Osteoblast (primary cell): ENCODE measurements around the gene CEP350. TPM values are rescaled to one million over a fixed set of nuclear protein-coding genes. Genes with fewer than 3 reads are reported as not detected.

Experiments
- DNase-seq: peaks from one replicate; pipeline ENCODE4 v3.0.0; 2011; ENCODE audit warnings: low spot score, mixed read lengths; ENCODE audit not compliant: insufficient read length; ENCODE audit errors: missing footprints
- H2AFZ ChIP-seq: 2 replicates; pipeline ENCODE4 v1.6.0; 2011; ENCODE audit warnings: mild to moderate bottlenecking, low read length
- H3K27ac ChIP-seq: 2 replicates; pipeline ENCODE4 v1.5.1; 2011; ENCODE audit warnings: mild to moderate bottlenecking, low read depth, low read length, moderate library complexity
- H3K27me3 ChIP-seq: 2 replicates; pipeline ENCODE4 v1.6.0; 2012; ENCODE audit warnings: mild to moderate bottlenecking, control low read depth, inconsistent platforms, low read length, moderate library complexity; ENCODE audit not compliant: insufficient read depth
- H3K36me3 ChIP-seq: 2 replicates; pipeline ENCODE4 v1.5.1; 2011; ENCODE audit warnings: mild to moderate bottlenecking, low read length, control low read depth, moderate library complexity; ENCODE audit not compliant: insufficient read depth
- H3K4me1 ChIP-seq: 2 replicates; pipeline ENCODE4 v1.5.1; 2011; ENCODE audit warnings: mild to moderate bottlenecking, low read length, control low read depth, moderate library complexity; ENCODE audit not compliant: insufficient read depth
- H3K4me2 ChIP-seq: 2 replicates; pipeline ENCODE4 v1.6.0; 2011; ENCODE audit warnings: mild to moderate bottlenecking, low read length; ENCODE audit not compliant: insufficient read depth
- H3K4me3 ChIP-seq: fragments of 200-600 bp; sonication (generic); 3 replicates; pipeline ENCODE4 v1.5.1; 2012; ENCODE audit warnings: mild to moderate bottlenecking, low read length, inconsistent platforms; ENCODE audit not compliant: insufficient read depth
- H3K79me2 ChIP-seq: 2 replicates; pipeline ENCODE4 v1.6.0; 2012; ENCODE audit warnings: mild to moderate bottlenecking, low read length, control low read depth, inconsistent platforms; ENCODE audit not compliant: insufficient read depth
- H3K9me3 ChIP-seq: 2 replicates; pipeline ENCODE4 v1.5.1; 2011; ENCODE audit warnings: low read depth, low read length, control low read depth
- H4K20me1 ChIP-seq: 2 replicates; pipeline ENCODE4 v1.6.0; 2012; ENCODE audit warnings: mild to moderate bottlenecking, low read length, control low read depth; ENCODE audit not compliant: insufficient read depth
- total RNA-seq: library from RNA; depleted of rRNA; stranded (reverse); fragments of >200 nt; gene quantifications from 2 replicates; pipeline ENCODE4 v1.2.3, GENCODE V29; 2012
- TF ChIP-seq, protein P1 (sequence below): IDR thresholded peaks from 2 replicates; pipeline ENCODE4 v1.5.1; 2011; ENCODE audit warnings: mild to moderate bottlenecking, low read depth, low read length, moderate library complexity; ENCODE audit errors: extremely low read depth

CEP350 gene
- total RNA-seq, 1 donor = 82.2 TPM

DNA sequence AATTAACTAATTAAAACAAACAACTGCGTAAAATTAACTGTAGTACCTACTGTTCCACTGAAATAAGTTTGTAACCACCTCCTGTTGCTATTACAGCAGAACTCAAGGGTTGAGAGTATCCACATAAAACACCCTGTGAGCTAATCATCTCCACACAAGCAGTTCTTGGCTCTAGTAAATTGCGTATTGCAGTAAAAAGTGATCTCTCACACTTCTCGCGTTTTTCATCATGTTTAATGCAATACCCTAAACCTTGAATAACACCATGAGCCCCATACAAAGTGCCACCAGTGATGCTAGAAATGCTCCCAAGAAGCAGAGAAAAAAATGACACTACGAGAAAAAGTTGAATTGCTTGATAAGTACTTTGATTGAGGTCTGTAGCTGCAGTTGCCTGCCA is 29.3 kb upstream of the CEP350 start:
- Histone ChIP-seq H2AFZ (no peak overlapping the region), H3K9me3 (no peaks in the 10 kb centered on the region), H3K27me3 (no peaks in the 10 kb centered on the region), H3K79me2 (no peaks in the 10 kb centered on the region), H3K4me2 (no peak overlapping the region), H3K4me1 (peaks cover 32% of the 10 kb centered on the region), H3K27ac (no peak overlapping the region), H3K36me3 (no peaks in the 10 kb centered on the region), H3K4me3 (no peak overlapping the region), H4K20me1 (no peaks in the 10 kb centered on the region)
- TF ChIP-seq, protein P1, sequence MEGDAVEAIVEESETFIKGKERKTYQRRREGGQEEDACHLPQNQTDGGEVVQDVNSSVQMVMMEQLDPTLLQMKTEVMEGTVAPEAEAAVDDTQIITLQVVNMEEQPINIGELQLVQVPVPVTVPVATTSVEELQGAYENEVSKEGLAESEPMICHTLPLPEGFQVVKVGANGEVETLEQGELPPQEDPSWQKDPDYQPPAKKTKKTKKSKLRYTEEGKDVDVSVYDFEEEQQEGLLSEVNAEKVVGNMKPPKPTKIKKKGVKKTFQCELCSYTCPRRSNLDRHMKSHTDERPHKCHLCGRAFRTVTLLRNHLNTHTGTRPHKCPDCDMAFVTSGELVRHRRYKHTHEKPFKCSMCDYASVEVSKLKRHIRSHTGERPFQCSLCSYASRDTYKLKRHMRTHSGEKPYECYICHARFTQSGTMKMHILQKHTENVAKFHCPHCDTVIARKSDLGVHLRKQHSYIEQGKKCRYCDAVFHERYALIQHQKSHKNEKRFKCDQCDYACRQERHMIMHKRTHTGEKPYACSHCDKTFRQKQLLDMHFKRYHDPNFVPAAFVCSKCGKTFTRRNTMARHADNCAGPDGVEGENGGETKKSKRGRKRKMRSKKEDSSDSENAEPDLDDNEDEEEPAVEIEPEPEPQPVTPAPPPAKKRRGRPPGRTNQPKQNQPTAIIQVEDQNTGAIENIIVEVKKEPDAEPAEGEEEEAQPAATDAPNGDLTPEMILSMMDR = no peak
- DNase-seq = no peak

DNA sequence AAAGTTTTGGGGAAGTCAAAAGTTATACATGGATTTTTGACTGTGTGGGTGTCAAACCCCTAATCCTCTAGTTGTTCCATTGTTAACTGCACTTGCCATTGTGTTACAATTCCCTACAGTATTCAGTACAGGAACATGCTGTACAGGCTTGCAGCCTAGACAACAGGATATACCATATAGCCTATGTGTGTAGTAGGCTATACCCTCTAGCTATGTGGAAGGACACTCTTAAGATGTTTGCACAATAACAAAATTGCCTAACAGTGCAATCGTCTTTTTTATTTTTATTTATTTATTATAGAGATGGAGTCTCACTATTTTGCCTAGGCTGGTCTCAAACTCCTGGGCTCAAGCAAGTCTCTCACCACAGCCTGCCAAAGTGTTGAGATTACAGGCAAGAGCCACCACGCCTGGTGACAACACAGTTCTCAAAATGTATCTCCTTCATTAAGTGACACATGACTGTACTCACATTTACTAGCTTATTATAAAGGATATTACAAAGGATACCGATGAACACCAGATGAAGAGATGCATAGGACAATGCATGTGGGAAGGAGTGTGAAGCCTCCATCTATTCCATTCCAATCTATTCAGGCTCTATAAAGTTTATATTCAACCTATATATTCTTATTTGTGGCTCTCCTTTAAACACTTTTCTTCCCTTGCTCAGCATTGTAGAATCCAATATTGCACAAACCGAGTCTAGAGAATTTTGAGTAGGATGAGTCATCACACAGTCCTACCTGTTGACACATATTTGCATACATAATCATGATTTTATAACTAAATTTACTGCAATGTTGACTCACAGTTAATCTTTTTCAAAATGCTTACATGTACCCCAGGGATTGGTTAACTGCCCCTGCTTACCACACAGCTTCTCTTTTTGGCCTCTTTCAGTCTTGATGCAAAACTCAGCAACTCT is 28.4 kb upstream of the CEP350 start:
- Histone ChIP-seq H3K79me2 (no peaks in the 10 kb centered on the region), H3K9me3 (no peaks in the 10 kb centered on the region), H3K4me3 (no peak overlapping the region), H2AFZ (no peak overlapping the region), H3K36me3 (no peaks in the 10 kb centered on the region), H3K4me2 (peak overlapping the region; percentile 56), H3K4me1 (peaks cover 34% of the 10 kb centered on the region), H4K20me1 (no peaks in the 10 kb centered on the region), H3K27me3 (no peaks in the 10 kb centered on the region), H3K27ac (peak overlapping the region; percentile 64)
- peak; percentile 81 for DNase-seq
- TF ChIP-seq, protein P1 = no peak

DNA sequence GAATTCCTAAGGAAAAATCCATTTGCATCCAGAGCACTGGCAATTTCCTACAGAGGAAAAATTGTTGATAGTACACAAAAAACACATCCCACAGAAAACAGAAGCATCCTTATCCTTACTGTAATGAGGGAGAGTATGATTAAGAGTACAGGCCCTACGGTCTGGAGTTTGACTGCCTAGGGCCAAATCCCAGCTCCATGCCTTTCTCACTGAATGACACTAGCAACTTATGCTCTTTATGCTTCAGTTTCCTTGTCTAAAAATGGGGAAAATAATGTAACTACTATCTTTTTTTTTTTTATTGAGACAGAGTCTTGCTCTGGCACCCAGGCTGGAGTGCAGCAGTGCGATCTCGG is 27.8 kb upstream of the CEP350 start:
- Histone ChIP-seq H3K9me3 (no peaks in the 10 kb centered on the region), H4K20me1 (no peaks in the 10 kb centered on the region), H3K79me2 (no peaks in the 10 kb centered on the region), H2AFZ (no peak overlapping the region), H3K27ac (peak overlapping the region; percentile 64), H3K4me3 (no peak overlapping the region), H3K27me3 (no peaks in the 10 kb centered on the region), H3K4me2 (peak overlapping the region; percentile 56), H3K36me3 (no peaks in the 10 kb centered on the region), H3K4me1 (peaks cover 37% of the 10 kb centered on the region)
- peak; percentile 48 for DNase-seq
- TF ChIP-seq, protein P1 = no peak

DNA sequence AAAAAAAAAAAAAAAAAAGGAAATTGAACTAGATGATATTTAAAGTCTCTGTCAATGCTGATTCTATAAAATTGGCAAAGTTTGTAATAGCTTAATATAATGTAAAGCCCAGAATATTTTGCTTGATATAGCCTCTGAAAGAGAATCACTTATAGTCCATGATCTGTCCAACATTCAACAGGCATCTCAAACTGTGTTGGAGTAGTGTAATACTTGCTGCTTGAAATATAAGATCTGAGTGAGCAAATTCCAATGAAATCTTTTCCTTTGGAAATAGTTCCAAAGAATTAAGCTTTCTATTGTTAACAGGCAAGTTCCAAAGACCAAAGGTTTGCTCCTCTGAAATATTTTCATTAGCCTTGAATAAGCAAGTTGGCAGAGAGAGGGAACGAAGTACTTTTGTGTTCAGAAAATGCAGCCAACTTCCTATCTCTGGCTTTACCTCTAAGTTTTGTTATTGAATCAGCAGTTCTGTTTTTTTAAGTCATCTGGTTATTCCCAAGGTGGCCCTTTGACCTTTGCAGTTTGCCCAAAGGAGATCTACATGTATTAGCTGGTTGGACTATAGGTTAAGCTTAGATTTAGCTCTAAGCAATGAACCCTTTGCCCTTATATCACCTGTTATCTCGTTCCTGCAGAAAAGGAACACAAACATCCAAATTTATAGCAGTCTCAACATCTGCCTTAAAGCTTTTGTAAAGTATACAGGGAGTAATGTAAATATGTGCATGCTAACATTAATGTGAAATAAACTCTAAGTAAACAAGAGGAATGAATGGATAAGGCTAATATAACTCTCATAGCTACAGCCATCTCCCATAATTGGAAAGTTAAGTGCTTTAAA is 24.4 kb upstream of the CEP350 start:
- no peaks in the 10 kb centered on the region for H3K79me2 ChIP-seq
- H3K36me3 ChIP-seq = no peaks in the 10 kb centered on the region
- H3K4me1 ChIP-seq = peaks cover 30% of the 10 kb centered on the region

More for the DNA sequence above, 24.4 kb upstream of the CEP350 start:
- no peak overlapping the region for H3K27ac ChIP-seq
- H4K20me1 ChIP-seq = no peaks in the 10 kb centered on the region
- H3K4me3 ChIP-seq = no peak overlapping the region
- H3K4me2 ChIP-seq = no peak overlapping the region
- no peak for DNase-seq
- no peaks in the 10 kb centered on the region for H3K27me3 ChIP-seq
- no peak overlapping the region for H2AFZ ChIP-seq
- H3K9me3 ChIP-seq = no peaks in the 10 kb centered on the region
- TF ChIP-seq, protein P1 = no peak
